Neural progenitor cell (in vitro differentiated cells): ENCODE results near the gene PLA2G5.

Source experiments
- CTCF ChIP-seq: fragments of 200-600 bp; sonication (generic); IDR thresholded peaks from 2 replicates; pipeline ENCODE4 v1.5.1; 2017; ENCODE audit warnings: antibody characterized with exemption, mild to moderate bottlenecking
- EZH2 ChIP-seq: fragments of 200-600 bp; sonication (generic); IDR thresholded peaks from 2 replicates; pipeline ENCODE4 v1.6.1; 2017; ENCODE audit warnings: antibody characterized with exemption, mild to moderate bottlenecking, moderate library complexity

- TF ChIP-seq EZH2 = no peak
- TF ChIP-seq CTCF = no peak
Observed at GRCh38 chr1:20105856-20106255, 35.9 kb downstream of the PLA2G5 start.
